Measurements from ENCODE around the gene FRG1.
"Not testable (repeated sequence)": the region's sequence is repeated elsewhere in the genome, so short reads cannot be mapped to it uniquely, and the experiment has no call there.

Gene FRG1

DNA sequence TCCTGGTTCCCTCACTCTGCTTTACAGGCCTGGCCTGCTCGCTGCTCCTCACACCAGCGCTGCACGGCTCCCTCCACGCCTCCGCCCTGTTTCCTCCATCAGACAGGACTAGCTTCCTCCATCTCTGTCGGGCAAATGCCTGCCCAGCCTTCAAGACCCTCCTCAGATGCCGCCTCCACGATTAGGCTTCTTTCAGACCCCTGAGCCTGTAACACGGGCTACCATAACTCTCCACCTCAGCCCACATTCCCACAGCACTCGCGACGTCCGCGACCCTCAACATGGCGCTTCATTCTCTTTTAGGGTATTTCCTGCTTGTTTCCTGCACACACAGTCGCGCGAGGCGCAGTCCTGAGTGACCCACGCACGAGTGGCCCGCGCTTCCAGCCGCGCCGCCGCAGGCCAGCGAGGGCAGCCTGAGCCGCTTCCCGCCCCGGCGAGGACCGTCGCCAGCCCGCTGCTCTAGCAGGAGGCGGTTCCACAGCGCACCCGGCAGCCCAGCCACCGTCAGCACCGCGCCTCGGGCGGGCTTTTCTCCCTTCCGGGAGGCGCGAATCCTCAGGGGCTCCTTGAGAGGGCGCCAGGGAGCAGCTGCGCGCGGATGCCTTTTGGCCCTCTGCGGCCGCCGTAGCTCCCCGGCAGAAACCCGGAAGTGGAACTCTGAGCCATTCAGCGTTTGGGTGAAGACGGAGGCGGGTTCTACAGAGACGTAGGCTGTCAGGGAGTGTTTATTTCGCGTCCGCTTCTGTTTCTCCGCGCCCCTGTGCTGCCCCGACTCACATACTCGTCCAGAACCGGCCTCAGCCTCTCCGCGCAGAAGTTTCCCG is at the start of gene FRG1:
FRG1 (plus strand) TSS at position 695 of the 827 bp plus-strand sequence. CDS start 138 bp downstream, outside the sequence.
- peak; percentile 98 for DNase-seq (ENCODE audit: low read depth, low spot score)

GRCh38 chr4:189897667-189898066 is 43.0 kb upstream of the FRG1 start:
- DNase-seq (ENCODE audit: low read depth, low spot score) = no peak

DNA sequence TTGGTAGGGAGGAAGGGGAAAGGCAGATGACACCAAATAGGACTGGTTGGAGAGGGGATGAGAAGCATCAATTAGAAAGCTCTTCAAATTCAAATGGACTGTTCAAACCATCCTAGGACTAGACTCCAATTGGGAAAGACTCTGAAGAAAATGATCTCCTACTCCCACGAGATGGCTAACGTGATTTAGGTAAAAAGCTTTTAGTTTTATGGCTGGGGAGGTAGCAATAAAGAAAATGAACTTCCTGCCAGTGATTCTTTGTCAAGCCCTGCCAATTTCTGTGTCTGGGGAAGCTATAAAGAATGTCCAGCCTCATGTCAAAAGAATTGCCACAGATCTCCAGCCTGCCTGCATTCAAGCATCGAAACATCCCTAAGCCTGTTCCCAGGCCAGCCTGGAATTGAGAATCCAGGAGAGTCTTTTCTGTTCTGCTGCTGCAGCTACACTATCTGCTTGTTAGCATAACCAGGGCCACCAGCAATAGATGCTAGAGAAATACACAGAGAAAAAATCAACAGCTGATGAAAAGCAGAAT is 41.1 kb upstream of the FRG1 start:
- DNase-seq (ENCODE audit: low read depth, low spot score) = peak; percentile 2

DNA sequence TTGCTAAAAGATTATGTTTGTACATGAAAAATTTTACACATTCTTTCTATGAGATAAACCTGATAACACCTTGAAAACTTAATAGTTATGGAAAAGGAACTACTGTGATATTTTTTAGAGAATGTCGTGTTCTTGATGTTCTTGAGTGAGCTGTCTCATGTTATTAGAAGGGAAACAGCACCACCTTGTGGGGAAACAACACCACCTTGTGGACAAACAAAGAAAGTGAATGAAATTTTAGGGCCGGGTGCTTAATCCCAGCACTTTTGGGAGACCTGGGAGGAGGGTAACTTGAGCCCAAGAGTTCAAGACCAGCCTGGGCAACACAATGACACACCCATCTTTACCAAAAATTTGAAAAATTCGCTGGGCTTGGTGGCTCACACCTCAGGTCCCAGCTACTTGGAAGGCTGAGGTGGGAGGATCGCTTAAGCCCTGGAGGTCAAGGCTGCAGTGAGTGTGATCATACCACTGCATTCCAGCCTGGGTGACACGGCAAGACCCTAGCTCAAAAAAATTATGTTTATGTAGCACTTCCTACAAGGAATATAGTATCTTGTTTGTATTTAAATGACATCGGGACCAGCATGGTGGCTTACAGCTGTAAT is 36.1 kb upstream of the FRG1 start:
- DNase-seq (ENCODE audit: low read depth, low spot score) = peak; percentile 81

- DNase-seq (ENCODE audit: low read depth, low spot score) = no peak
Measured at GRCh38 chr4:189912170-189912569, 28.5 kb upstream of the FRG1 start.

GRCh38 chr4:189917161-189917891 is 23.3 kb upstream of the FRG1 start:
- DNase-seq (ENCODE audit: low read depth, low spot score) = no peak

- no peak for DNase-seq (ENCODE audit: low read depth, low spot score)
Measured at GRCh38 chr4:189921058-189921457, 19.6 kb upstream of the FRG1 start.

DNA sequence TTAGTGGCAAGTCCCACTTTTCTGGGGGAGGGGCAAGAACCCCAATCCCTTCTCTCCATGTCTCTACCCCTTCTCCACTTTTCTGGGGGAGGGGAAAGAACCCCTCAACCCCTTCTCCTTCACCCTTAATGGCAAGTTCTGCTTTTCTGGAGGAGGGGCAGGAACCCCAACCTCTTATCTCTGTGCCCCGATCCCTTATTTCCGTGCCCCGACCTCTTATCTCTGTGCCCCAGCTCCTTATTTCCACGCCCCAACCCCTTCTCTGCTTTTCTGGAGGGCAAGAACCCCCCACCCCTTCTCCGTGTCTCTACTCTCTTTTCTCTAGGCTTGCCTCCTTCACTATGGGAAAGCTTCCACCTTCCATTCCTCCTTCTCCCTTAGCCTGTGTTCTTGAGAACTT is 13.9 kb upstream of the FRG1 start:
- DNase-seq (ENCODE audit: low read depth, low spot score) = not testable (repeated sequence)

- DNase-seq (ENCODE audit: low read depth, low spot score) = no peak
Measured at GRCh38 chr4:189941005-189941450, 356 bp downstream of the FRG1 start.

- not testable (repeated sequence) for DNase-seq (ENCODE audit: low read depth, low spot score)
Measured at GRCh38 chr4:189942412-189942811, 1.7 kb downstream of the FRG1 start.

DNA sequence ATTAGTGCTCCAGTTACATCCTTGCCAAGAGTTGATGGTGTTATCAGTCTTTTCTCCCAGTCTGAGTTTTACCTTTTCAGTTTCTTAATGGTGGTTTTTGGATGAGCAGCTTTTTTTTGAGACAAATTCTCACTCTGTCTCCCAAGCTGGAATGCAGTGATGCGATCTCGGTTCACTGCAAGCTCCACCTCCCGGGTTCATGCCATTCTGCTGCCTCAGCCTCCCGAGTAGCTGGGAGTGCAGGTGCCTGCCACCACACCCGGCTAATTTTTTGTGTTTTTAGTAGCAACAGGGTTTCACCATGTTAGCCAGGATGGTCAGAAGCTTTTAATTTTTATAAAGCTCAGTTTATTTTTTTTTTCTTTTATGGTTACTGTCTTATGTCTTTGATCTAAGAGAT is 3.4 kb downstream of the FRG1 start:
- not testable (repeated sequence) for DNase-seq (ENCODE audit: low read depth, low spot score)

DNA sequence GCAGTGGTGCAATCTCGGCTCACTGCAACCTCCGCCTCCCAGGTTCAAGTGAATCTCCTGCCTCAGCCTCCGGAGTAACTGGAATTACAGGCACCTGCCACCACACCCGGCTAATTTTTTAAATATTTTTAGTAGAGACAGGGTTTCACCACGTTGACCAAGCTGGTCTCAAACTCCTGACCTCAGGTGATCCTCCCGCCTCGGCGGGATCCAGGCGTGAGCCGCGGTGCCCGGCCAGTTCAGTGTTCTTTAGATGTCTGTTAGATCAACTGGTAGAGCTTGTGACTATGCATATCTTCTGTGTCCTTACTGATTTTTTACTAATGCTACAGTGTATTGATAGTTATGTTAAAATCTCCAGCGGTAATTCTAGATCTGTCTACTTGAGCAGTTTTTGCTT is 6.2 kb downstream of the FRG1 start:
- DNase-seq (ENCODE audit: low read depth, low spot score) = not testable (repeated sequence)

DNA sequence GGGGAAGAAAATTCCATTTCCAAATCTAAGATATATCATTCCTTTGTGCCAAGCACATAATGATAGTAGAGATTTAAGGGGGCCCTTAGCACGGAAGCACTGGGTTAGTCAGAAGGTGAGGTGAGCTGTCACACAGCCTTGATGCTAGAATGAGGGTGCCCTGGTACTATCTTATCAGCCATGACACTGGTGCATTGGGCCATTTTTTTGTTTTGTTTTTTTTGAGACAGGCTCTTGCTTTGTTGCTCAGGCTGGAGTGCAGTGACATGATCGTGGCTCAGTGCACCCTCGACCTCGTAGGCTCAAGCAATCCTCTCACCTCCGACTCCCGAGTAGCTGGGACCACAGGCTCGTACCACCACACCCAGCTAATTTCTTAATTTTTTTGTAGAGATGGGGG is 7.8 kb downstream of the FRG1 start:
- DNase-seq (ENCODE audit: low read depth, low spot score) = not testable (repeated sequence)

DNA sequence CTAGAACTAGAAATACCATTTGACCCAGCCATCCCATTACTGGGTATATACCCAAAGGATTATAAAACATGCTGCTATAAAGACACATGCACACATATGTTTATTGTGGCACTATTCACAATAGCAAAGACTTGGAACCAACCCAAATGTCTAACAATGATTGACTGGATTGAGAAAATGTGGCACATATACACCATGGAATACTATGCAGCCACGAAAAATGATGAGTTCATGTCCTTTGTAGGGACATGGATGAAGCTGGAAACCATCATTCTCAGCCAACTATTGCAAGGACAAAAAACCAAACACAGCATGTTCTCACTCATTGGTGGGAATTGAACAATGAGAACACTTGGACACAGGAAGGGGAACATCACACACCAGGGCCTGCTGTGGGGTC is 28.6 kb downstream of the FRG1 start:
- not testable (repeated sequence) for DNase-seq (ENCODE audit: low read depth, low spot score)

DNA sequence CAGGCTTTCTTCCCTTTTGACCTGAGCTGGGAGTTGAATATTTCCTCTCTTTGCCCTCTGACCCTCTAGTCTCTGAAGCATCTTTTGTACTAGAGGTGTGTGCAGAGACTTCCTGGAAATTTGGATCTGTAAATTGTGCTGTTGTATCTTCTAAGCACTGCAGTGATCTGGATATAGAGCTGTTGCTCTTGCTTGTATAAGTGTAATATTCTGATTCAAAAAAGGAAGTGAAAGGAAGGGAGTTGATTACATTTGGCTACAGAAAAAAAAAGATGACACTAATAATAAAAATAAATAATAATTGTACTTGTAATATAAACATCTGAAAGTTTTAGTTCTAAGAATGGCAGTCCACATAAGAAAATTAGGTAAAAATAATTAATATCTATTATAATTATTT is 33.0 kb downstream of the FRG1 start:
- DNase-seq (ENCODE audit: low read depth, low spot score) = no peak

DNA sequence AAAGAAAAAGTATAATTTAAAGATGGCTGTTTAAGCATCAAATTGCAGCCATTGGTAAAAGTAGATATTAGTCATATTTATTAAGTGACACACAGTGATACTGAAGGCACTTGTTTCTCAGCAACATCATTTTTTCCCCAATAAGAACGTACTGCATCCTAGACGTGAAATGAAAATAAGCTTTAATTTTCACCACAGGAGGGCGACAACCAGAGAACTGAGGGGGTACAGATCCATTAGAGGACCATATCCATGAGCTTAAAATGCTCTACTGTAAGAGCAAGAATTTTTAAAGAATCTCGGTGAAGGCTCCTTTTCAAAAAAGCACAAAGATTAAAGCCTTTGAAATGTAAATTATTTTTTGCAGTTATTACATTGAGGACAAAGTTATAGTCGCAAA is 33.4 kb downstream of the FRG1 start:
- no peak for DNase-seq (ENCODE audit: low read depth, low spot score)

DNA sequence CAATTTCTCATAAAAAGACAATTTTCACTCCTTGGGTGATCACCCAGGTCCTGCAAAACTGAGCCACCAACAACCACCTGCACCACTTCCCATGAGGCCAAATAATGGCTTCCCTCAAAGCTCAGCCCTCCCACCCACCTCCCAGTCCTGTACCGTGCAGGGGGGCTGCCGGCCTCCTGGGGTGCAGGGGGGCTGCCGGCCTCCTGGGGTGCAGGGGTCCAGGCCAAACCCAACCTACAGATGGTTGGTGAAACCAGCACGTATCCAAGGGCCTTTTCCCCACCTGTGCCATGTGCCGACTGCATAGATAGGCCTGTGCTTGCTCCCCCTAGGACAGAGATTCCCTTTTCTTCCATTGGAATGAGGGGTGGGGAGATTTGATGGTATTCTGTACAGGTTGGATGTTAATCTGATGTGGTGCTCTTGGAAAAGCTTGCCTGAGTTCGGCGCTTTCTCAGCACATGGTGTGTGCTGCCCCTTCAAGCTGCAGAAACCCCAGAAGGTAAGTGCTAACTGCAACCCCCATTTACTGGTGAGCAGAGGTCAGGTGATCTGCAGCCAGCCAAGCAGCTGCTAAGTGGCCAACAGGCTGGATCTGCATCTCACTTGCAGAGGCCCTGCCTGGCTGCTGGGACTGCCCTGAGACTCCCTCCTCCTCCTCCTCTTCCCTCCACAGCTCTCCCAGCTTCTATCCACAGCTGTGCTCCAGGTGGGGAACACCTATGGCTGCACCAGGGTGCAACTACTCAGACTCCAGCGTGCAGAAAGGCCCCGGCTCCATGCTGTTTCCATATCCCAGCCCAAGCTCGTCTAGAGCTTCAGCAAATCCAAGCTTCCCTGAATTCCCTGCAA is 38.8 kb downstream of the FRG1 start:
- no peak for DNase-seq (ENCODE audit: low read depth, low spot score)

DNA sequence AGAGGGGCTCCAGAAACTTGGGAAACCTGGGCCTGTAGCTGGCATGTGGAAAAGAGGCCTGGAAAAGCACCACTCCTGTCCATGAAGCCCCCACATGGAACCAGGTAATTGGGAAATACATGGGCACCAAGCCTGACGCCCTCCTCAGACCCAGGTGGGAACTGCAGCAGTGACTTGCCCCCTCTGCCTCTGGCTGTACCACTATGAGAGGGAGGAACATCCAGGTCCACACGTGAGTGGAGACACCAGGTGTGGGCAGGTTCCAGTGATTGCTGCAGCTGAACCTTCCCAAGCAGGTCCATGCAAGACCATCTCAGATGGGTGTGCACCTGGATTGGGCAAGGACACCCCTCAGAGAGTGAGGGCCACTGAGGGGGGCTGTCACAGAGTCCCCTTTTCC is 39.6 kb downstream of the FRG1 start:
- not testable (repeated sequence) for DNase-seq (ENCODE audit: low read depth, low spot score)

DNA sequence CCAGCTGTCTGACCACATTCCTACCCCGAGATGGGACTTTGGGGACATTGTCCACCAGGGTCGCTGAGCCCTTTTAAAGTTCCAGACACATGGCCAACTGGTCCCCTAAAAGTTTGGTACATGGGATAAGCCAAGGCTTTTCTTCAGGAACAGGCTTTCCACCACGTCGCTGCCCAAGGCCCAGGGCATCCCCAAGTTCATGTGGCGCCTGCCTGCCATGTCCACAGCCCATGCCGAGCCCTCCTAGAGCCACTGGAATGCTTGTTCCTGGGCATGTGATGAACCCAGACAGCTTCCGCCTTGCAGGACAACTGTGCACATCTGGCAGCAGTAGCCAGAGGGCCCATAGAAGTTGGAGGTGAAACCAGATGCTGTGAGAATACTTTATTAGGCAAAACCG is 41.3 kb downstream of the FRG1 start:
- no peak for DNase-seq (ENCODE audit: low read depth, low spot score)

- DNase-seq (ENCODE audit: low read depth, low spot score) = not testable (repeated sequence)
Measured at GRCh38 chr4:189983916-189984526, 43.3 kb downstream of the FRG1 start.

DNA sequence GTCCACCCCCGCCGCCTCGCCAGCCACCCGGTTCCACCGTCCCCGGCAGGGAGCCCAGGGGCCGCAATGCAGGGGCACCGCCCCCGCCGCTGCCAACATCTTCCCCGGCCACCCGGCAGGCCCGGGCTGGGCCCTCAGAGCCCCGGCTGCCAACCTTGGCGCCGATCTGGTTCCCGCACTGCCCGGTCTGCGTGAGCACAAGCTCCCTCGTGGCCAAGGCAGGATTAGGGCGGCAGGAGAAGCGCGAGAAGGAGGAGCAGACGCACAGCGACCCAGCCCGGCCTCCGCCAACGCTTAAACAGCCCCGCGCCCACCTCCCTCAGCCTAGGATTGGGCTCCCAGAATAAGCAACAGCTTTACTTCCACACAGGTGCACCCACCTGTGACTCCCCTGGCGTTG is 44.0 kb downstream of the FRG1 start:
- not testable (repeated sequence) for DNase-seq (ENCODE audit: low read depth, low spot score)

Data from astrocyte of the hippocampus (primary cell).